Activated B cell treated with CpG ODN at 0.5 μM for 24 hours (primary cell): ENCODE measurements around the gene DTYMK. TPM values are rescaled to one million over a fixed set of nuclear protein-coding genes. Genes with fewer than 3 reads are reported as not detected.

Experiments
- ATAC-seq: fragments of 200-7000 bp; cut with Tn5 transposase; one replicate; pipeline ENCODE4 v1.10.0; 2021; ENCODE audit warnings: low read depth, mild to moderate bottlenecking, moderate library complexity
- CTCF ChIA-PET: fragments of 350-600 bp; sonication (Branson Sonifier 250); formaldehyde crosslinking; loops from one replicate; lab custom pipeline; 2021; ENCODE audit warnings: antibody characterized with exemption; lab: Charles Lee
- POLR2A ChIA-PET: fragments of 350-600 bp; sonication (Branson Sonifier 250); formaldehyde crosslinking; loops from one replicate; lab custom pipeline; 2021; ENCODE audit warnings: antibody characterized with exemption; lab: Charles Lee
- DNase-seq: peaks from one replicate; pipeline ENCODE4 v3.0.0; 2022
- H3K27ac Mint-ChIP-seq: one replicate; pipeline ENCODE4 v1.8.0; 2020; ENCODE audit warnings: mixed read lengths
- H3K27me3 Mint-ChIP-seq: one replicate; pipeline ENCODE4 v1.8.0; 2021; ENCODE audit warnings: mixed read lengths
- H3K36me3 Mint-ChIP-seq: one replicate; pipeline ENCODE4 v1.8.0; 2021; ENCODE audit warnings: low read depth, mixed read lengths
- H3K4me1 Mint-ChIP-seq: one replicate; pipeline ENCODE4 v1.8.0; 2021; ENCODE audit warnings: mixed read lengths
- H3K4me3 Mint-ChIP-seq: one replicate; pipeline ENCODE4 v1.8.0; 2020; ENCODE audit warnings: mild to moderate bottlenecking, mixed read lengths
- H3K9me3 Mint-ChIP-seq: one replicate; pipeline ENCODE4 v1.8.0; 2020; ENCODE audit warnings: mixed read lengths
- CTCF ChIP-seq: fragments of 200-600 bp; IDR thresholded peaks from one replicate; pipeline ENCODE4 v1.8.0; 2022; ENCODE audit warnings: antibody characterized with exemption, mild to moderate bottlenecking
- intact Hi-C: fragments of 100-400 bp; cut with micrococcal nuclease; formaldehyde crosslinking; loops from one replicate; pipeline ENCODE4 v1.15.1; 2024
- total RNA-seq: library from RNA; stranded (reverse); gene quantifications from 2 replicates; pipeline ENCODE4 v1.2.3, GENCODE V29; 2022

DTYMK gene
- total RNA-seq, 1 donor from 2014 or later, result 34.7 TPM

DNA sequence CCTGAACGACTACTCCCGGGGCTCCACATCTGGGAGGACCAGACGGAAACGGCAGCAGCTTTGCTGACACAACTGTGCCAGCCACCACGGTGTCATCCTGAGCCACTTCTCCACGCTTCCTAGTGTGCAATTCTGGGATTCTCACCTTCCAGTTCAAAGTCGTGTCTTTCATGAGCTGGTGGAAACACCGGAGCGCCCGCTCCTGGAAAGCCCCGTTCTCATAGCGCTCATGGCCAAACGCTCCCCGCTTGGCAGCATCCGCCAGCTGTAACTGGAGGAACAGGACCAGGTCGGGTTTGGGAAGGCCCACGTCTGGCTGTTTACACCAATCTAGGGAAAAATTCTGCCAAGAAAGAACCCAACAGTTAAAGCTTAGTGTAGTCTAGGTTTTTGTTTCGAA, 8.3 kb downstream of the DTYMK start:
- Mint-ChIP-seq H3K27me3 (no peaks in the 10 kb centered on the region), H3K9me3 (no peaks in the 10 kb centered on the region), H3K4me3 (no peak overlapping the region), H3K36me3 (peaks cover 61% of the 10 kb centered on the region), H3K27ac (no peak overlapping the region), H3K4me1 (no peaks in the 10 kb centered on the region)
- ChIA-PET CTCF (no interaction called here), POLR2A (no interaction called here)
- intact Hi-C loops, result no loop called here
- ATAC-seq (no peak), DNase-seq (no peak)
- no peak for TF ChIP-seq CTCF

GRCh38 chr2:241677392-241677791, 9.2 kb downstream of the DTYMK start:
- Mint-ChIP-seq H3K4me1 (no peaks in the 10 kb centered on the region), H3K4me3 (no peak overlapping the region), H3K9me3 (no peaks in the 10 kb centered on the region), H3K27me3 (no peaks in the 10 kb centered on the region), H3K36me3 (peaks cover 62% of the 10 kb centered on the region), H3K27ac (no peak overlapping the region)
- ATAC-seq (no peak), DNase-seq (no peak)
- ChIA-PET CTCF (no interaction called here), POLR2A (no interaction called here)
- TF ChIP-seq CTCF, result no peak
- intact Hi-C loops, result no loop called here

DNA sequence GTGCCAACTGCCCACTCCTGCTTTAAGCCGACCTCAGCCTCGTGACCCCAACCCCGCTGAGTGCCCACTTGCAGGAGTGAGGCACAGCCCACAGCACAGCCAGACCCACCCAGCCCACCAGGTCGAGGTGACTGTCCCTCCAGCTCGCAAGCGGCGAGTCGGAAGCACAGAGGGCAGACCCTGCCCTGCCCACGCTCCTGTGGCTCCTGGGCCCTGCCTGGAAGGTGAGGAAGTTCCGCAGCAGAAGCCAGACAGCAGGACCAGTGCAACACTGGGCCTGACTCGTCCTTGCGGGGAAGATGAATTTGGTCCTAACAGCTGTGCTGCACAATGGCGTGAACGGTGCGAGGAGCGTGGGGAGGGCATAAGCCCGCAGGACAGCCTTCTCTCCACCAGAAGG, 9.9 kb downstream of the DTYMK start:
- Mint-ChIP-seq H3K36me3 (peaks cover 61% of the 10 kb centered on the region), H3K27ac (no peak overlapping the region), H3K4me1 (no peaks in the 10 kb centered on the region), H3K9me3 (no peaks in the 10 kb centered on the region), H3K27me3 (no peaks in the 10 kb centered on the region), H3K4me3 (no peak overlapping the region)
- no peak for DNase-seq
- CTCF ChIA-PET, result no interaction called here
- intact Hi-C loops, result no loop called here
- POLR2A ChIA-PET, result no interaction called here
- ATAC-seq, result no peak
- no peak for TF ChIP-seq CTCF

GRCh38 chr2:241675885-241676284, 10.7 kb downstream of the DTYMK start:
- H3K4me1 Mint-ChIP-seq, result no peaks in the 10 kb centered on the region
- POLR2A ChIA-PET, result interaction anchor here (0.6 kb wide), 1 partner anchor 142 kb away, joined by 3 read pairs; no protein-coding TSS in a partner anchor
- H3K4me3 Mint-ChIP-seq, result no peak overlapping the region
- intact Hi-C loops, result no loop called here
- peaks cover 61% of the 10 kb centered on the region for H3K36me3 Mint-ChIP-seq
- CTCF ChIA-PET, result no interaction called here
- H3K9me3 Mint-ChIP-seq, result no peaks in the 10 kb centered on the region
- TF ChIP-seq CTCF, result no peak
- no peak for ATAC-seq
- DNase-seq, result no peak
- no peak overlapping the region for H3K27ac Mint-ChIP-seq
- H3K27me3 Mint-ChIP-seq, result no peaks in the 10 kb centered on the region

- POLR2A ChIA-PET, result no interaction called here
- no peak for TF ChIP-seq CTCF
- intact Hi-C loops, result no loop called here
Measured at GRCh38 chr2:241673797-241674725, 12.6 kb downstream of the DTYMK start.

More at GRCh38 chr2:241673797-241674725, 12.6 kb downstream of the DTYMK start:
- ATAC-seq (no peak), DNase-seq (no peak)
- Mint-ChIP-seq H3K27me3 (no peaks in the 10 kb centered on the region), H3K9me3 (no peaks in the 10 kb centered on the region), H3K4me1 (no peaks in the 10 kb centered on the region), H3K4me3 (no peak overlapping the region), H3K36me3 (peaks cover 66% of the 10 kb centered on the region), H3K27ac (no peak overlapping the region)
- CTCF ChIA-PET, result no interaction called here
